ENCODE results near the gene AOPEP.

- TF ChIP-seq EZH2 (optimal IDR thresholded peaks at IDR 0.05; ENCODE audit: low read depth, low read length): no peak
- TF ChIP-seq CTCF (IDR thresholded peaks at IDR 0.05; ENCODE audit: low read length): no peak
- TF ChIP-seq EZH2phosphoT487 (IDR thresholded peaks at IDR 0.05; ENCODE audit: low read length): no peak
These were observed 59.0 kb downstream of the AOPEP start for GRCh38 chr9:94785215-94786169.

Measured in MM.1S (cell line).